GM12872 (cell line): ENCODE data around the gene PHOSPHO1.

Experiments
- TF ChIP-seq, protein P1 (sequence below): IDR thresholded peaks from 3 replicates; pipeline ENCODE4 v1.5.1; 2011; ENCODE audit warnings: low read depth, mild to moderate bottlenecking, low read length, moderate library complexity; ENCODE audit not compliant: insufficient read depth

Gene PHOSPHO1

GRCh38 chr17:49213847-49214246, 16.7 kb downstream of the PHOSPHO1 start:
- TF ChIP-seq, protein P1, sequence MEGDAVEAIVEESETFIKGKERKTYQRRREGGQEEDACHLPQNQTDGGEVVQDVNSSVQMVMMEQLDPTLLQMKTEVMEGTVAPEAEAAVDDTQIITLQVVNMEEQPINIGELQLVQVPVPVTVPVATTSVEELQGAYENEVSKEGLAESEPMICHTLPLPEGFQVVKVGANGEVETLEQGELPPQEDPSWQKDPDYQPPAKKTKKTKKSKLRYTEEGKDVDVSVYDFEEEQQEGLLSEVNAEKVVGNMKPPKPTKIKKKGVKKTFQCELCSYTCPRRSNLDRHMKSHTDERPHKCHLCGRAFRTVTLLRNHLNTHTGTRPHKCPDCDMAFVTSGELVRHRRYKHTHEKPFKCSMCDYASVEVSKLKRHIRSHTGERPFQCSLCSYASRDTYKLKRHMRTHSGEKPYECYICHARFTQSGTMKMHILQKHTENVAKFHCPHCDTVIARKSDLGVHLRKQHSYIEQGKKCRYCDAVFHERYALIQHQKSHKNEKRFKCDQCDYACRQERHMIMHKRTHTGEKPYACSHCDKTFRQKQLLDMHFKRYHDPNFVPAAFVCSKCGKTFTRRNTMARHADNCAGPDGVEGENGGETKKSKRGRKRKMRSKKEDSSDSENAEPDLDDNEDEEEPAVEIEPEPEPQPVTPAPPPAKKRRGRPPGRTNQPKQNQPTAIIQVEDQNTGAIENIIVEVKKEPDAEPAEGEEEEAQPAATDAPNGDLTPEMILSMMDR = no peak

DNA sequence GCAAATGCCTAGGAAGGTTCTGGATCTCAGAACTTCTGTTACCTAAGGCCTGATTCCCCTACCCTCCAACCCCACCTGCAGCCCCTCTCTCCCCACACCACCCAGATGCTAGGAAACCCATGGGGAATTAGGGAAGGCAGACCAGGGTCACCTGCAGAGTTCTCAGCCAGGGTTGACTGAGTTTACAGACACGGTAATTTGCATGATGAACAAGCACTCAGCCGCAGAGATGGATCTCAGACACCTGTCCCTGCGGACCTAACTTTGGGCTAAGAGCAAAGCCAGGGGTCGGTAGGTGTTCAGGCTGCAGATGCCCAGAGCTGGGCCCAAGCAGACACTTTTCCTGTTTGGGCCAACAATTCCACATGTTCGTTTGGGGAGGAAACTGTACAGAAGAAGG, 17.2 kb downstream of the PHOSPHO1 start:
- TF ChIP-seq, protein P1 = no peak

- TF ChIP-seq, protein P1 = no peak
Measured at GRCh38 chr17:49210158-49211029, 20.2 kb downstream of the PHOSPHO1 start, which contains the start of the genes ABI3 and GNGT2. TSS of gene ABI3 (plus strand) at chr17:49210707. CDS start at chr17:49210725, 18 bp downstream. TSS of gene GNGT2 (minus strand) at chr17:49210574. CDS start at chr17:49207422, 3,152 bp downstream.

- TF ChIP-seq, protein P1 = no peak
Measured at GRCh38 chr17:49209061-49209571, 21.5 kb downstream of the PHOSPHO1 start.

DNA sequence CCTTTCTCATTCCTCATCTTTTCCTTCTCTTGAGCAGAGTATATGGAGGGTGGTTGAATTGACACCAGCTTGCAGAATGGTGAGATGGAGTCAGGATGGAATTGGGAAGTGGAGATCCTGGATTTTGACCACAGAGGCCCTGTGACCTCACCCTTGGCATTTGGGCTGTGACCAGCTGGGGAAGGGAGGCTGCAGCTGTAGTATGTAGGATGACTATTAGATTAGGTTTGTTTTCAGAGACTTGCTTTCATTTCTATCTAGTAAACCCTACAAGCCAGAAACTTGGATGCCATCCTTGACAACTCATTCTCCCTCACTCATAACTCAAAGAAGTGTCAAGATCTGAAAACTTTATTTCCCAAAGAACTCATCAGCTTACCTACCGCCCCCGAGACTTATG, 26.1 kb downstream of the PHOSPHO1 start:
- TF ChIP-seq, protein P1 = no peak

GRCh38 chr17:49203796-49204195, 26.8 kb downstream of the PHOSPHO1 start:
- TF ChIP-seq, protein P1 = no peak

DNA sequence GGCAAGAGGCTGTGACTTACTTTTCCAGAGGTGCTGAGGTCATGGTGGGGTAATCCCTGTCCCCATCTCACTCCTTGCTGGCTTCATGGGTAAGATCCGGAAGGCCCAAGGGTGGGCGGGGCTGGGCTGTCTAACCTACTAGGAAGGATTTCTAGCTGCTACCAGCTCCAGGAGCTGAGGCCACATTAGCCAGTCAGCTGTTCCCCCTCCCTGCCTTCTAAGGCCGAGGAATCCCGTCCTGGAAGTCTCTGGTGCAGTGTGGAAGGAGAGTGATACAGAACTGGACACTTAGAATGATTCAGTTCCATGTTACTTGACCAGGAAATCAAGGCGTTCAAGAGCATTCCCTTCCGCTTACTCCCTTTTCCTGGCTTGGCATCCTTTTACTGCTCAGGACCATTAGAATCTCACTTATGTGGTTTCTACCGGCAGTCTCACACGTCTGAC, 29.1 kb downstream of the PHOSPHO1 start:
- TF ChIP-seq, protein P1 = no peak
